CD14-positive monocyte (primary cell): ENCODE results near the gene MDFI. TPM values are rescaled to one million over a fixed set of nuclear protein-coding genes. Genes with fewer than 3 reads are reported as not detected.

Source experiments
- DNase-seq, 3 donors: peaks; one replicate each; pipeline ENCODE4 v3.0.0-alpha.2; 2011 to 2022
- H2AFZ ChIP-seq: 2 replicates; pipeline ENCODE4 v1.6.0; 2012; ENCODE audit warnings: mild to moderate bottlenecking, low read depth, low read length, inconsistent platforms; ENCODE audit not compliant: insufficient read depth, poor library complexity, severe bottlenecking
- H3K27ac ChIP-seq, 2 donors: 1 replicate in 1 of 2; 2 replicates in 1 of 2; pipeline ENCODE4 v1.5.1; 2012 to 2013; ENCODE audit warnings: low read length in 2 of 2, control low read depth in 1 of 2, inconsistent platforms in 1 of 2, low read depth in 1 of 2, mild to moderate bottlenecking in 1 of 2
- H3K27me3 ChIP-seq, 2 donors: one replicate each; pipeline versions ENCODE4 v1.6.0 to v1.6.1; 2011 to 2013; ENCODE audit warnings: low read length in 2 of 2; ENCODE audit not compliant: control insufficient read depth in 2 of 2, insufficient read depth in 2 of 2
- H3K36me3 ChIP-seq, 2 donors: replicated peaks in 1 of 2; 1 replicate in 1 of 2; 2 replicates in 1 of 2; pipeline versions ENCODE4 v1.5.1 to v1.6.1; 2012 to 2013; ENCODE audit warnings: low read length in 2 of 2, control low read depth in 1 of 2, inconsistent platforms in 1 of 2, mild to moderate bottlenecking in 1 of 2; ENCODE audit not compliant: insufficient read depth in 2 of 2, control insufficient read depth in 1 of 2
- H3K4me1 ChIP-seq, 2 donors: 1 replicate in 1 of 2; 2 replicates in 1 of 2; pipeline versions ENCODE4 v1.5.1 to v1.6.1; 2012 to 2013; ENCODE audit warnings: low read length in 2 of 2, control low read depth in 1 of 2, inconsistent platforms in 1 of 2, mild to moderate bottlenecking in 1 of 2, moderate library complexity in 1 of 2; ENCODE audit not compliant: insufficient read depth in 2 of 2, control insufficient read depth in 1 of 2
- H3K4me2 ChIP-seq: replicated peaks from 2 replicates; pipeline ENCODE3; 2012; ENCODE audit warnings: low read length, moderate library complexity, mild to moderate bottlenecking; ENCODE audit not compliant: poor library complexity, severe bottlenecking; ENCODE audit errors: extremely low read depth
- H3K4me3 ChIP-seq, 3 experiments: fragments of 200-600 bp in 1 of 3; sonication (generic) in 1 of 3; replicated peaks in 1 of 3; 1 replicate in 2 of 3; 2 replicates in 1 of 3; pipeline ENCODE4 v1.5.1; 2011 to 2013; ENCODE audit warnings: low read length in 3 of 3, mild to moderate bottlenecking in 3 of 3, control low read depth in 2 of 3, low read depth in 2 of 3, inconsistent platforms in 1 of 3, moderate library complexity in 1 of 3
- H3K79me2 ChIP-seq: 2 replicates; pipeline ENCODE4 v1.6.0; 2012; ENCODE audit warnings: mild to moderate bottlenecking, control low read depth, inconsistent platforms, low read length, moderate library complexity; ENCODE audit not compliant: insufficient read depth
- H3K9ac ChIP-seq: 2 replicates; pipeline ENCODE4 v1.6.0; 2017; ENCODE audit warnings: low read length, mild to moderate bottlenecking; ENCODE audit not compliant: insufficient read depth, poor library complexity, severe bottlenecking
- H3K9me3 ChIP-seq, 2 donors: replicated peaks in 1 of 2; 1 replicate in 1 of 2; 2 replicates in 1 of 2; pipeline versions ENCODE4 v1.5.1 to v1.6.1; 2012 to 2013; ENCODE audit warnings: low read length in 2 of 2, control low read depth in 1 of 2; ENCODE audit not compliant: control insufficient read depth in 1 of 2, insufficient read depth in 1 of 2
- H4K20me1 ChIP-seq: 2 replicates; pipeline ENCODE4 v1.6.0; 2012; ENCODE audit warnings: mild to moderate bottlenecking, low read length, control low read depth, moderate library complexity; ENCODE audit not compliant: insufficient read depth
- H3K27ac Mint-ChIP-seq, 7 donors: one replicate each; pipeline ENCODE4 v1.8.0; 2020; ENCODE audit warnings: mild to moderate bottlenecking in 7 of 7, mixed read lengths in 7 of 7, moderate library complexity in 6 of 7, inconsistent platforms in 2 of 7
- H3K27me3 Mint-ChIP-seq, 3 donors: one replicate each; pipeline ENCODE4 v1.8.0; 2021 to 2022; ENCODE audit warnings: low read depth in 3 of 3, mild to moderate bottlenecking in 3 of 3, mixed read lengths in 3 of 3, moderate library complexity in 3 of 3, inconsistent platforms in 1 of 3
- H3K36me3 Mint-ChIP-seq, 2 donors: one replicate each; pipeline ENCODE4 v1.8.0; 2020; ENCODE audit warnings: mixed read lengths in 2 of 2, inconsistent platforms in 1 of 2, mild to moderate bottlenecking in 1 of 2
- H3K4me1 Mint-ChIP-seq: one replicate; pipeline ENCODE4 v1.8.0; 2020; ENCODE audit warnings: mild to moderate bottlenecking, mixed read lengths
- H3K4me3 Mint-ChIP-seq, 2 donors: one replicate each; pipeline ENCODE4 v1.8.0; 2020; ENCODE audit warnings: mild to moderate bottlenecking in 2 of 2, mixed read lengths in 2 of 2, moderate library complexity in 1 of 2
- H3K9me3 Mint-ChIP-seq, 7 donors: one replicate each; pipeline ENCODE4 v1.8.0; 2020 to 2022; ENCODE audit warnings: mixed read lengths in 7 of 7, mild to moderate bottlenecking in 6 of 7, moderate library complexity in 6 of 7, inconsistent platforms in 2 of 7
- CTCF ChIP-seq: fragments of 200-600 bp; IDR thresholded peaks from one replicate; pipeline ENCODE4 v1.8.0; 2022; ENCODE audit warnings: antibody characterized with exemption, mild to moderate bottlenecking
- WGBS: methylation state at CpG from one replicate; pipeline ENCODE4 v1.1.5; 2013; ENCODE audit warnings: missing lambda C conversion rate; ENCODE audit not compliant: insufficient coverage; 5-methylcytosine and 5-hydroxymethylcytosine counted together
- intact Hi-C, 2 donors: fragments of 100-400 bp; cut with micrococcal nuclease; formaldehyde crosslinking; loops; one replicate each; pipeline versions ENCODE4 v1.15.0 to v1.15.1; 2023
- polyA plus RNA-seq, 3 donors: library from polyadenylated mRNA; depleted of rRNA in 1 of 3; unstranded in 2 of 3; stranded (reverse) in 1 of 3; fragments of 300-500 nt in 2 of 3; fragments of >200 nt in 1 of 3; fragmentation: Illumina TruSeq in 2 of 3; gene quantifications; 1 replicate in 2 of 3; 2 replicates in 1 of 3; pipeline ENCODE4 v1.2.3, GENCODE V29; 2012 to 2021

MDFI gene
- polyA plus RNA-seq, 3 donors = not detected

- TF ChIP-seq CTCF = no peak
- H2AFZ ChIP-seq = no peak overlapping the region
- peaks cover 11 to 20% of the 10 kb centered on the region in 2 donors for H3K36me3 ChIP-seq
- no peak overlapping the region for H3K27ac Mint-ChIP-seq
- H3K4me3 Mint-ChIP-seq = no peak overlapping the region
- no peaks in the 10 kb centered on the region for H3K27me3 ChIP-seq
- H3K4me3 ChIP-seq = no peak overlapping the region
- no peaks in the 10 kb centered on the region for H3K9me3 Mint-ChIP-seq
- H3K79me2 ChIP-seq = no peaks in the 10 kb centered on the region
- peaks cover 0 to 6% of the 10 kb centered on the region in 2 donors for H3K4me1 ChIP-seq
- intact Hi-C loops = no loop called here
- no peak overlapping the region for H3K27ac ChIP-seq
- no peaks in the 10 kb centered on the region for H3K9me3 ChIP-seq
- 93% methylated on average over 16 of the region's 21 CpGs for WGBS
- no peak overlapping the region for H3K9ac ChIP-seq
- H3K4me1 Mint-ChIP-seq = peaks cover 13% of the 10 kb centered on the region
- peaks cover 22 to 51% of the 10 kb centered on the region in 2 donors for H3K36me3 Mint-ChIP-seq
- no peaks in the 10 kb centered on the region for H4K20me1 ChIP-seq
- DNase-seq = no peak
- H3K4me2 ChIP-seq = no peak overlapping the region
- H3K27me3 Mint-ChIP-seq = peaks cover 2 to 7% (median 6%) of the 10 kb centered on the region in 3 donors
These were observed 39.0 kb upstream of the MDFI start for GRCh38 chr6:41599015-41599851.

GRCh38 chr6:41599852-41600445 lies 38.3 kb upstream of the MDFI start:
- no peaks in the 10 kb centered on the region for H4K20me1 ChIP-seq
- intact Hi-C loops = loop anchor here (5.0 to 10.0 kb wide), 3 partner anchors 82 to 175 kb away; partner anchors contain the start of gene FRS3 (in 1 of the 2)
- no peak overlapping the region for H3K27ac Mint-ChIP-seq
- H3K79me2 ChIP-seq = no peaks in the 10 kb centered on the region
- H3K36me3 ChIP-seq = peaks cover 9 to 13% of the 10 kb centered on the region in 2 donors
- H3K27me3 ChIP-seq = no peaks in the 10 kb centered on the region
- H3K27me3 Mint-ChIP-seq = peaks cover 2 to 7% (median 6%) of the 10 kb centered on the region in 3 donors
- no peak overlapping the region for H3K27ac ChIP-seq
- no peak for TF ChIP-seq CTCF
- peaks cover 13% of the 10 kb centered on the region for H3K4me1 Mint-ChIP-seq
- no peak overlapping the region for H3K9ac ChIP-seq
- H3K36me3 Mint-ChIP-seq = peaks cover 18 to 44% of the 10 kb centered on the region in 2 donors
- no peaks in the 10 kb centered on the region for H3K9me3 Mint-ChIP-seq
- no peak overlapping the region for H3K4me3 ChIP-seq
- H3K4me2 ChIP-seq = no peak overlapping the region
- H3K4me3 Mint-ChIP-seq = no peak overlapping the region
- no peaks in the 10 kb centered on the region for H3K9me3 ChIP-seq
- DNase-seq = no peak
- H3K4me1 ChIP-seq = peaks cover 0 to 6% of the 10 kb centered on the region in 2 donors
- 84% methylated on average over 8 of the region's 14 CpGs for WGBS
- H2AFZ ChIP-seq = no peak overlapping the region
